Rectal smooth muscle tissue (tissue), 1 donor: ENCODE data around the gene SARS1.
"Not testable (repeated sequence)": the region's sequence is repeated elsewhere in the genome, so short reads cannot be mapped to it uniquely, and the experiment has no call there.

Experiments used
- H3K27ac ChIP-seq: one replicate; pipeline ENCODE4 v1.7.0; 2013; ENCODE audit warnings: low read depth, low read length, inconsistent platforms
- H3K27me3 ChIP-seq: one replicate; pipeline ENCODE4 v1.7.0; 2013; ENCODE audit warnings: low read length; ENCODE audit not compliant: control insufficient read depth, insufficient read depth
- H3K36me3 ChIP-seq: one replicate; pipeline ENCODE4 v1.7.0; 2013; ENCODE audit warnings: low read length; ENCODE audit not compliant: control insufficient read depth, insufficient read depth
- H3K4me1 ChIP-seq: one replicate; pipeline ENCODE4 v1.7.0; 2013; ENCODE audit warnings: low read length; ENCODE audit not compliant: control insufficient read depth, insufficient read depth
- H3K4me3 ChIP-seq: one replicate; pipeline ENCODE4 v1.7.0; 2013; ENCODE audit warnings: low read length
- H3K9ac ChIP-seq: one replicate; pipeline ENCODE4 v1.7.0; 2013; ENCODE audit warnings: low read length

The SARS1 gene

DNA sequence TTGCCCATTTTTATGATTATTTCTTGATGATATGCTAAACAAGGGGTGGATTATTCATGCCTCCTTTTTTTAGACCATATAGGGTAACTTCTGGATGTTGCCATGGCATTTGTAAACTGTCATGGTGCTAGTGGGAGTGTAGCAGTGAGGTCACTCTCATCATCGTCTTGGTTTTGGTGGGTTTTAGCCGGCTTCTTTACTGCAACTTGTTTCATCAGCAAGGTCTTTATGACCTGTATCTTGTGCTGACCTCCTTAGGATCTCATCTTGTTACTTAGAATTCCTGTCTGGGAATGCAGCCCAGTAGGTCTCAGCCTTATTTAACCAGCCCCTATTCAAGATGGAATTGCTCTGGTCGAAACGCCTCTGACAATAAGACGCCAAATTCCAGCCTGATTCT is 73.0 kb downstream of the SARS1 start:
- H3K4me3 ChIP-seq, H3K4me1 ChIP-seq, H3K9ac ChIP-seq, H3K27ac ChIP-seq, H3K36me3 ChIP-seq, H3K27me3 ChIP-seq: not testable (repeated sequence)
